Coronary artery (tissue), 2 donors: ENCODE data around the gene ARL16.
A peak's percentile ranks its signal among the peaks of the same experiment; 100 is the strongest.

Experiments
- DNase-seq: peaks from one replicate; pipeline ENCODE4 v3.0.0-alpha.2; 2017; ENCODE audit warnings: low spot score
- H3K27ac ChIP-seq, 2 donors: fragments of 200-600 bp; sonication (generic); one replicate each; pipeline ENCODE4 v1.5.1; 2016 to 2019
- H3K4me3 ChIP-seq: fragments of 200-600 bp; sonication (generic); 2 replicates; pipeline ENCODE4 v1.5.1; 2016; ENCODE audit warnings: mild to moderate bottlenecking, moderate library complexity
- TF ChIP-seq, protein P1 (sequence below): fragments of 200-600 bp; sonication (generic); IDR thresholded peaks from one replicate; pipeline ENCODE4 v1.5.1; 2019; ENCODE audit warnings: antibody characterized with exemption

Gene ARL16

DNA sequence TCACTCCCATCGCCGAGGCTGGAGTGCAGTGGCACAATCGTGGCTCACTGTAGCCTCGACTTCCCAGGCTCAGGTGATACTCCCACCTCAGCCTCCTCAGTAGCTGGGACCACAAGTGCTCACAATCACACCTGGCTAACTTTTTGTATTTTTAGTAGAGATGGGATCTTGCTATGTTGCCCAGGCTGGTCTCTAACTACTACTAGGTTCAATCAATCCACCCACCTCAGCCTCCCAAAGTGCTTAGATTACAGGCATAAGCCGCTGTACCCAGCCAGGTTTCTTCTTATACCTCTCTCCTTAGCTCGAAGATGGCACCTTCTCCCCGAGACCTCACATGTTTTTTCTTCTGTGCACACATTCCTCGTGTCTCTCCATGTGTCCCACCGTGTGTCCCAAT lies 43.6 kb downstream of the ARL16 start:
- DNase-seq, result no peak
- Histone ChIP-seq H3K4me3 (no peak overlapping the region), H3K27ac (no peak overlapping the region)
- TF ChIP-seq, protein P1, sequence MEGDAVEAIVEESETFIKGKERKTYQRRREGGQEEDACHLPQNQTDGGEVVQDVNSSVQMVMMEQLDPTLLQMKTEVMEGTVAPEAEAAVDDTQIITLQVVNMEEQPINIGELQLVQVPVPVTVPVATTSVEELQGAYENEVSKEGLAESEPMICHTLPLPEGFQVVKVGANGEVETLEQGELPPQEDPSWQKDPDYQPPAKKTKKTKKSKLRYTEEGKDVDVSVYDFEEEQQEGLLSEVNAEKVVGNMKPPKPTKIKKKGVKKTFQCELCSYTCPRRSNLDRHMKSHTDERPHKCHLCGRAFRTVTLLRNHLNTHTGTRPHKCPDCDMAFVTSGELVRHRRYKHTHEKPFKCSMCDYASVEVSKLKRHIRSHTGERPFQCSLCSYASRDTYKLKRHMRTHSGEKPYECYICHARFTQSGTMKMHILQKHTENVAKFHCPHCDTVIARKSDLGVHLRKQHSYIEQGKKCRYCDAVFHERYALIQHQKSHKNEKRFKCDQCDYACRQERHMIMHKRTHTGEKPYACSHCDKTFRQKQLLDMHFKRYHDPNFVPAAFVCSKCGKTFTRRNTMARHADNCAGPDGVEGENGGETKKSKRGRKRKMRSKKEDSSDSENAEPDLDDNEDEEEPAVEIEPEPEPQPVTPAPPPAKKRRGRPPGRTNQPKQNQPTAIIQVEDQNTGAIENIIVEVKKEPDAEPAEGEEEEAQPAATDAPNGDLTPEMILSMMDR, result no peak

DNA sequence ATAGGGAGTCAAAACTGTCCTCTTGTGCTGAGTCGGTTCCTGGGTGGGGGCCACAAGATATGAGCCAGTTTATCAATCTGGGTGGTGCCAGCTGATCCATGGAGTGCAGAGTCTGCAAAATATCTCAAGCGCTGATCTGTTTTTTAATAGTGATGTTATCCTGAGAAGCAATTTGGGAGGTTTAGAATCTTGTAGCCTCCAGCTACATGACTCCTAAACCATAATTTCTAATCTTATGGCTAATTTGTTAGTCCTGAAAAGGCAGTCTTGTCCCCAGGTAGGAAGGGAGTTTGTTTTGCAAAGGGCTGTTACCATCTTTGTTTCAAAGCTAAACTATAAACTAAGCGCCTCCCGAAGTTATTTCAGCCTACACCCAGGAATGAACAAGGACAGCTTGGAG lies 44.9 kb downstream of the ARL16 start:
- H3K4me3 ChIP-seq, result no peak overlapping the region
- H3K27ac ChIP-seq, result no peak overlapping the region
- TF ChIP-seq, protein P1, result no peak
- no peak for DNase-seq

DNA sequence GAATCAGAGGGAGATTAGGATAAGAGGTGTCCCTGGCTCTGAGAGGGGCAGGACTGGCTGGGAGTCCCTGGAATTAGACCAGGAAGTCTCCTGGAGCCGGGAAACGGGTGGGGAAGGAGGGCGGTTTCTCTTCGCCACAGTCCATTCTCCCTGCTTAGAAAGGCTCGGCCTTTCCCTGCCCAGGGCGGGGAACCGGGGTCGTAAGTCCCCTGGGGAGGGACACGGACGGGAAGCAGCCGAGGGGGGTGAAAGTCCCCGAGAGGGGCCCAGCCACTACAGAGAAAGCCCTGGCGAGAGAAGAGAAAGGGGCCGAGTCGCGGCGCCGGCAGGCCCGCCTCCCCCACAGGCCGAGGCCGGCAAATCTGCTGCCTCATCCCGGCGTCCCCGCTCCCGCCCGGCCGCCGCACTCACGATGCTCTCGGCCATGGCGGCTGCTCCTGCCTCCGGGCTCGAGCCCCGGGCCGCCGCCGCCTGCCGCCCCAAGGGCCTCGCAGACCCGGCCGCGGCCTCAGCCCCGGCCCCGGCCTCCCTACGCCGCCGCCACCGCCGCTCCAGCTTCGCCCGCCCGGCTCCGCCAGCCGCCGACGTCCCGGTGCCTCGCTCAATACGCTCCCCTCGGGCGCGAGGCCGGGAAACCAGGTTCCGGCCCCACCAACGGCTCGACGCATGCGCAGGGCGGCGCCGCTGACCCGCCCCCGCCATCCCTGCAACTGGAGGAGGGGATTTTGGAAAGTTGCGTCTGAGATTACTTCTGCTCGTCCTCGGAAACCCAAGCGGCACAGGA lies 46.9 kb downstream of the ARL16 start, which contains the start of the genes NPLOC4 and TSPAN10:
TSS of gene NPLOC4 (minus strand) at position 608 of the 784 bp plus-strand sequence. CDS start at position 426, 182 bp downstream.
TSS of gene TSPAN10 (plus strand) at position 692 of the 784 bp plus-strand sequence. CDS start 5,217 bp downstream, outside the sequence.
- peak within 1 kb of the TSS; percentile 74 to 95 for H3K27ac ChIP-seq
- DNase-seq, result peak; percentile 91
- H3K4me3 ChIP-seq, result peak within 1 kb of the TSS; percentile 86
- TF ChIP-seq, protein P1, result no peak

DNA sequence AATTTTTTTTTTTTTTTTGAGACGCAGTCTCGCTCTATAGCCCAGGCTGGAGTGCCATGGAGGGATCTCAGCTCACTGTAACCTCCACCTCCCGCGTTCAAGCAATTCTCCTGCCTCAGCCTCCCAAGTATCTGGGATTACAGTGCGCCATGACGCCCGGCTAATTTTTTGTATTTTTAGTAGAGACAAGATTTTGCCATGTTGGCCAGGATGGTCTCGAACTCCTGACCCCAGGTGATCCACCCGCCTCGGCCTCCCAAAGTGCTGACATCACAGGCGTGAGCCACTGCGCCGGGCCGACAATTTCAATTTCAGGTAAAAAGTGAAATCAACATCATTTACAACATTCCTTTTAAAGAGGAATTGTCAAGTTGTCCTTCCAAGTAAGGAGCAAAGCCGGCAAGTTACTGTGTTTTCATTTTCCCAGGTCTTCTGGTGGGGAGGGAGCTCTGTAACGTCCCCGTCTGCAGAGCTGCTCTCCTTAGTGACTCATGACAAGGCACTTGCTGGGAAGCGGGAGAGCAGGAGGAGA lies 47.6 kb downstream of the ARL16 start:
- H3K4me3 ChIP-seq, result peak overlapping the region; percentile 86
- TF ChIP-seq, protein P1, result no peak
- DNase-seq, result no peak
- peak overlapping the region; percentile 74 to 95 for H3K27ac ChIP-seq

DNA sequence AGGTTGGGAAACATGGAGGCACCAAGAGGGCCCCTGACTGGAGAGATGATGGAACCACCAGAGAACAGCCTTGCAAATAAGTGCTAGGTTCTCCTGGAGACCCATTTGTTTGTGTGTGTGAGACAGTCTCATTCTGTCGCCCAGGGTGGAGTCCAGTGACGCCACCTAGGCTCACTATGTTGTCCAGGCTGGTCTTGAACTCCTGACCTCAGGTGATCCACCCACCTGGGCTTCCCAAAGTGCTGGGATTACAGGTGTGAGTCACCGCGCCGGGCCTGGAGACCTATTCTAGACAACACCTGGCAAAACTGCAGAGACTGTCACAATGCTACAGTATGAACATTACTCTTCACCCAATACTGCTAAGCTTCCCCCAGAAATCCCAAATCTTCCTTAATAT lies 48.2 kb downstream of the ARL16 start:
- no peak overlapping the region for H3K27ac ChIP-seq
- no peak for DNase-seq
- TF ChIP-seq, protein P1, result no peak
- peak overlapping the region; percentile 86 for H3K4me3 ChIP-seq

DNA sequence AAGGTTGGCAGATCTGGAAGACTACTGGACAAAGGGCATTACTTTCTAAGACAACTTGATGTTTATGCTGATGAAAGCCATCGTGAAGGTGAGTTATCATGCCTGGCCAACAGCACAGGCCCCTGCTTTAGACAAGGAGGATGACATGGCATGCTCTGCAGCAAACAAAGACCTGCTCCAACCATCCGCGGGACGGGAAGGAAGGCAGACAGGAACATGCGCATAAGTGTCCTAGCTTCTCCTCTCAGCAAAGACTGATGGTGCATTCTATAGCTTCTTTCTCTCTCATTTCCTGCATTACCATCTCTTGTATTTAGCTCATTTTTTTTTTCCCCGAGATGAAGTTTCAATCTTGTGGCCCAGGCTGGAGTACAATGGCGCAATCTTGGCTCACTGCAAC lies 52.1 kb downstream of the ARL16 start:
- Histone ChIP-seq H3K27ac (no peak overlapping the region), H3K4me3 (no peak overlapping the region)
- TF ChIP-seq, protein P1, result no peak
- no peak for DNase-seq
